ENCODE measurements around the gene MLST8. TPM values are rescaled to one million over a fixed set of nuclear protein-coding genes. Genes with fewer than 3 reads are reported as not detected.
A peak's percentile ranks its signal among the peaks of the same experiment; 100 is the strongest.
"Not testable (repeated sequence)": the region's sequence is repeated elsewhere in the genome, so short reads cannot be mapped to it uniquely, and the experiment has no call there.

Gene MLST8
- total RNA-seq, 2 donors from 2014 or later: 28.2 to 31.4 TPM

DNA sequence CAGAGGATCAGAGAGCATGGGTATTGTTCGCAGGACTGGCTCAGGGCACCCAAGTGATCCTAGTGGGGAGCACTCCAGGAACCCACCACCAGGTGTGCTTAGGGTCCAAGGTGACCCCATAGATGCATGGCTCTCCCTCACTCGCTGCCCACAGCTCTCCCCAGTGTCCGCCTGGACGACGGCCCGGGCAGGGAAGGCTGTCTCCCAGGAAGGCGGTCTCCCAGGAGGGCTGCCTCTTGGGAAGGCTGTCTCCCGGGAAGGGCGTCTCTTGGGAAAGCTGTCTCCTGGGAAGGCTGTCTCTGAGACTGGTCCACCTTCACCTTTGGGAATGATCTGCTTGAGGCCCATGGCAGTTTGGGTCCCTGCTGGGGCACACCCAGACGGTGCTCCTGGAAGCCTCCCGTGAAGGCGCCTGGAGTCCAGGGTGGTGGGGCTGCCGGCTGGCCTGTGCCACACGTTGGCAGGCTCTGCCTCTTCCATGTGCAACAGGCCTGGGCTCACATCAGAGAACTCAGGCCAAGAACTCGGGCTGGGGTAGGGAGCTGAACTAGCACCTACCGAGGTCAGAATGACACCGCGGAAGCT, 41.1 kb downstream of the MLST8 start:
- no peak overlapping the region for H3K4me3 Mint-ChIP-seq
- DNase-seq (no peak), ATAC-seq (no peak)
- H3K4me1 Mint-ChIP-seq: peaks cover 6% of the 10 kb centered on the region
- no peak overlapping the region for H3K27ac Mint-ChIP-seq
- no peaks in the 10 kb centered on the region for H3K36me3 Mint-ChIP-seq (ENCODE audit: low read depth)
- no peaks in the 10 kb centered on the region for H3K27me3 Mint-ChIP-seq
- H3K9me3 ChIP-seq (ENCODE audit: control insufficient read depth, low read length, poor library complexity, severe bottlenecking): no peaks in the 10 kb centered on the region

DNA sequence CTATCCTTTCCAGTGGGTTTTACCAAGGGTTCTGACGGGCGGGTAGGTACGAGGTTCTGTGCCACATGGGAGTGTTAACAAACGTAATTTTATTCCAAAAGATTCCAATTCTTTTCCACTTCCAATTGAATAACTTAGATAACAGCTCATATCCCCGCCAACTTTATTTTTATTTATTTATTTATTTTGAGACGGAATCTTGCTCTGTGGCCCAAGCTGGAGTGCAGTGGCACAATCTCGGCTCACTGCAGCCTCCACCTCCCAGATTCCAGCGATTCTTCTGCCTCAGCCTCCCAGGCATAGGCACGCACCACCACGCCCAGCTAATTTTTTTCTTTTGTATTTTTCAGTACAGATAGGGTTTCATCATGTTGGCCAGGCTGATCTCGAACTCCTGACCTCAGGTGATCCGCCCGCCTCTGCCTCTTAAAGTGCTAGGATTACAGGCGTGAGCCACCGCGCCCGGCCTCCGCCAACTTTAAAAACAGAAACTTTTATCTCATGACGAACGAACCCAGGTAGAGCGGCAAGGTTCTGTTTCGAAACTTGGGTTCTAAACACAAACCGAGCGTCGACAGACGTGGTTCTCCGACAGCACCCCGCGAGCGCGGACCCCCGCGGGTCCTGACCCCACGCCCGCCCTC, 45.5 kb downstream of the MLST8 start:
- Mint-ChIP-seq H3K27ac (peak overlapping the region; percentile 93), H3K4me3 (peak overlapping the region; percentile 93), H3K4me1 (peaks cover 3% of the 10 kb centered on the region), H3K36me3 (ENCODE audit: low read depth) (no peaks in the 10 kb centered on the region), H3K27me3 (no peaks in the 10 kb centered on the region)
- H3K9me3 ChIP-seq (ENCODE audit: control insufficient read depth, low read length, poor library complexity, severe bottlenecking): no peaks in the 10 kb centered on the region
- DNase-seq (peak in 2 of 3 donors; percentile 26 to 36), ATAC-seq (peak; percentile 42)

DNA sequence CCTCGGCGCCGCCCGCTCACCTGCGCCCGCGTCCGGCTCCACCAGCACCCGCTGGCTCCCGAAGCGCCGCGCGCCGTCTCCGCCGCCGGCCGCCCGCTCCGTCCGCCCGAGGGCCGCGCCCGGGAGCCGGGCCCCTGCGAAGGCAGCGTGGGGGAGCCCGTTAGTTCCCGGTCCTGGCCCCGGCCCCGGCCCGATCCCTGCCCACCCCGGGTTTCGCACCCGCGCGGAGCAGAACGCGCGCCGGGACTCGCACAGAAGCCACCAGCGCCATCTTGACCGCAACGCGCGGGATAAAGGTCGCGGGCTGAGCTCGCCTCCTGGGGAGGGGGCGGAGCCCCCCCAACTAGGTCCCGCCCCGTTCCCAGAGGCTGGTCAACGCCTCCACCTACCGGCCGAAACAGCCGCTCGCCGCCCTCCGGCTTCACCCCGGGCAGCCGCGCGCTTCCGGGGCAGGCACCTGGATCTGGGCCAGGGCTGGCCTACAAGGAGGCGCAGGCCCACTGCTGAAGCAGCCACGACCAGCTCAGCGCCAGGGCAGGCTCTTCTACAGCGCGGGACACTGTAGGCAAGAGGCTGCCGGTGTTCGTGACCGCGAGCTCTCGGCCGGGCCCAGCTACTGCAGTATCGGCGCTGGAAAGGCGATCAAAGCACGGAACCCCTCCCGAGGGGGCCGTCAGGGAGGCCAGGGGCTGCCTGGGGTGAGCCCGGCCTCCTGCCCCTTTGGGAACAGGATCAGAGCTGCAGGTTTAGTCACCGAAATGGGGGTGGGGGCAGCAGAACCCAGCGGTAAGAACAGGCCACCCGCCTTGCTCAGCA, 46.2 kb downstream of the MLST8 start, which contains the start of gene ECI1:
Gene ECI1, minus strand, starts transcription at position 292 of the 816 bp plus-strand sequence. Its CDS starts 21 bp downstream, at position 271.
- no peaks in the 10 kb centered on the region for H3K27me3 Mint-ChIP-seq
- peak; percentile 80 for ATAC-seq

DNA sequence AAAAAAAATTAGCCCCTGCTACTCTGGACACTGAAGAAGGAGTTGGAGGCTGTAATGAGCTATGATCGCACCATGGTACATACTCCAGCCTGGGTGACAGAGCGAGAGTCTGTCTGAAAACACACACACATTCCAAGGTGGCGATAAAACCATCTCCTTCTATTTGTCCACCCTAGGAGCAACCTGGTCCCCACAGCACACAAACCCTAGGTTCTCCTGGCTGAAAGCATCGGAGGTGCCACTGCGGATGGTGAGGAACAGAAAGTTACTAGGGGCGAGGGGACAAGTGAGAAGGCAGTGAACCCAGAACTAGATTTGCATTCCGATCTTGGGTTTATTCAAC, 47.5 kb downstream of the MLST8 start:
- peak overlapping the region; percentile 76 for H3K27ac Mint-ChIP-seq
- H3K4me3 Mint-ChIP-seq: no peak overlapping the region
- H3K4me1 Mint-ChIP-seq: peaks cover 3% of the 10 kb centered on the region
- DNase-seq (no peak), ATAC-seq (no peak)
- no peaks in the 10 kb centered on the region for H3K27me3 Mint-ChIP-seq
- no peaks in the 10 kb centered on the region for H3K9me3 ChIP-seq (ENCODE audit: control insufficient read depth, low read length, poor library complexity, severe bottlenecking)
- peaks cover 2% of the 10 kb centered on the region for H3K36me3 Mint-ChIP-seq (ENCODE audit: low read depth)

More for the DNA sequence above, 46.2 kb downstream of the MLST8 start, which contains the start of gene ECI1:
- peaks cover 3% of the 10 kb centered on the region for H3K4me1 Mint-ChIP-seq
- H3K36me3 Mint-ChIP-seq (ENCODE audit: low read depth): peaks cover under 1% of the 10 kb centered on the region
- H3K4me3 Mint-ChIP-seq: peak within 1 kb of the TSS; percentile 93
- peak within 1 kb of the TSS; percentile 93 for H3K27ac Mint-ChIP-seq
- DNase-seq: peak; percentile 58 to 72 (median 71)
- H3K9me3 ChIP-seq (ENCODE audit: control insufficient read depth, low read length, poor library complexity, severe bottlenecking): no peaks in the 10 kb centered on the region

DNA sequence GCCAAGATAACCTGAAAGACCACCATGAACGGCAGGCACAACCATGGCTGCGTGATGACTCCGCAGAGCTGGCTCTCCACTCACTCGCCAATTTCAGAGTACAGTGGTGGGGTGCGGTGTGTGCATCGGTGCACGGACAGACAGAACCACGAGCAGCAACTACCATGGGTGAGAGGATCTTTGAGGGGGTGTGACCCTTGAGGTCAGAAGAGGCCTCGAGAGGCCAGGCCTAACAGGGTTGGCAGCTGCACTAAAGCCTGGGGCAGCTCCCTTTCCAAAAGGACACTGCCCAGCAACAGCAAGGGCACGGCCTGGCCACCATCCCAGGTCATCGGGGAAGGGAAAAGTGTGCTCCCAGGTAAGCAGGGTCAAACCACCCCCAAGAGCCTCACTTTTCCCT, 48.0 kb downstream of the MLST8 start:
- no peak for ATAC-seq
- H3K9me3 ChIP-seq (ENCODE audit: control insufficient read depth, low read length, poor library complexity, severe bottlenecking): no peaks in the 10 kb centered on the region
- no peak for DNase-seq
- H3K4me1 Mint-ChIP-seq: peaks cover 3% of the 10 kb centered on the region
- H3K27me3 Mint-ChIP-seq: no peaks in the 10 kb centered on the region
- H3K27ac Mint-ChIP-seq: peak overlapping the region; percentile 76
- no peak overlapping the region for H3K4me3 Mint-ChIP-seq
- H3K36me3 Mint-ChIP-seq (ENCODE audit: low read depth): peaks cover 2% of the 10 kb centered on the region

DNA sequence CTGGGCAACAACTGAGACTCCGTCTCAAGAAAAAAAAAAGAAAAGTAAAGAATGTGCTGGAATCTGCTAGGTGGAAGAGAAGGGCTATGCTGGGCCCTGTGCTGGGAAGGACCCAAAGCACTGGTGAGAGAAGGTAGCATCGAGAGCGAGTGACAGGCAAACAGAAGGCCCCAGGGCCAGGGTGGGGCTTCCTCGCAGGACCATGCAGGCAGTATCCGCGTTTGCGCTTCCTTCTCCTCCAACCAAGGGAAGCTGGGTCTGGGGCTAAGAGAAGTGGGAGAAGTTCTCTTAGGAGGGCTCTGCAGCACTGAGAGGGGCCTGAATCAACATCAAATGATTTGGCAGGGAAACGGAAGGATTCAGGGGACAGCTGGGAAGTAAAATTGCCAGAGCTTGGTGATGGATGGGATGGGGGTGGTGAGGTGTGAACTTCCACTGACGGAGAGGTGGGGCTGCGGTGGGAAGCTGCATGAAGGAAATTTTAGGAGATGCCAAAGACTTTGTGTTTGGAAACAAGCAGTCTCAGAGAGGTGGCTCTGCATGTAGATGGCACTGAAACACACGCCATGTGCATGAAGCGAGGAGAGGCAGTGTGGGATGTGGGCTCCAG, 51.4 kb downstream of the MLST8 start:
- peak overlapping the region; percentile 71 for H3K27ac Mint-ChIP-seq
- DNase-seq: no peak
- H3K9me3 ChIP-seq (ENCODE audit: control insufficient read depth, low read length, poor library complexity, severe bottlenecking): no peaks in the 10 kb centered on the region
- H3K4me3 Mint-ChIP-seq: peak overlapping the region; percentile 25
- H3K36me3 Mint-ChIP-seq (ENCODE audit: low read depth): peaks cover 2% of the 10 kb centered on the region
- no peak for ATAC-seq
- no peaks in the 10 kb centered on the region for H3K27me3 Mint-ChIP-seq
- no peaks in the 10 kb centered on the region for H3K4me1 Mint-ChIP-seq

DNA sequence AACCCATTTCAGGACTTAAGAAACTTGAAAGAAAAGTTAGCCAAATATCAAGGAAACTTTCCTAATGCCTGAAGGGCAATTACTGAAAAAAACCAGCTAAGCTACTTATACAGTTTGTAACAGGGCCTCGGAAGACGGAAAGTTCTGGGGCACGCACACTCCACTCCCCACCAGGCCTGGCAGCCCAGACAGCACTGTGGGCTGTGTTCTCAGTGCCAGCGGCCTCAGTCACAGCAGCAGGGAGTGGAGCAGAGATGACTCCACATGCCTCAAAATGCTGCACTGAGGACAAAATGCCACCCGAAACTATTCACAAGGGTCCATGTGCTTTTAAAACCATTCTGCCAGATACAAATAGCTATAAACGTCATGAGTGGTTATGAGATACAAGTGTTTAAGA, 52.5 kb downstream of the MLST8 start:
- Mint-ChIP-seq H3K4me3 (no peak overlapping the region), H3K36me3 (ENCODE audit: low read depth) (peaks cover 7% of the 10 kb centered on the region), H3K27ac (no peak overlapping the region), H3K27me3 (no peaks in the 10 kb centered on the region), H3K4me1 (peaks cover 2% of the 10 kb centered on the region)
- DNase-seq (no peak), ATAC-seq (no peak)
- H3K9me3 ChIP-seq (ENCODE audit: control insufficient read depth, low read length, poor library complexity, severe bottlenecking): no peaks in the 10 kb centered on the region

DNA sequence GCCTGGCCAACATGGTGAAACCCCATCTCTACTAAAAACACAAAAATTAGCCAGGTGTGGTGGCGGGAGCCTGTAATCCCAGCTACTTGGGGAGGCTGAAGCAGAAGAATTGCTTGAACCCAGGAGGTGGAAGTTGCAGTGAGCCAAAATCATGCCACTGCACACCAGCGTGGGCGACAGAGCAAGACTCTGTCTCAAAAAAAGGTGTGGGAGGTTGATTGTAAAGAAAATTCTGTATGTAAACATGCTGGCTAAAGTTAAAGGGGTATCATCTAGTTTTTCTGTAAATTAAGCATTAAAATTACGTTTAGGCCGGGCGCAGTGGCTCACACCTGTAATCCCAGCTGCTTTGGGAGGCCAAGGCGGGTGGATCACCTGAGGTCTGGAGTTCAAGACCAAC, 53.3 kb downstream of the MLST8 start:
- not testable (repeated sequence) for H3K9me3 ChIP-seq (ENCODE audit: control insufficient read depth, low read length, poor library complexity, severe bottlenecking); DNase-seq; ATAC-seq; H3K4me3 Mint-ChIP-seq; H3K27me3 Mint-ChIP-seq; H3K36me3 Mint-ChIP-seq (ENCODE audit: low read depth); H3K27ac Mint-ChIP-seq; H3K4me1 Mint-ChIP-seq

Other genes with a start within 250 kb of the MLST8 start
- gene NDUFB10, start 245.9 kb upstream of the MLST8 start, total RNA-seq: 10 to 100 TPM; 57.7 to 58.1 TPM
- gene RPS2, start 240.6 kb upstream of the MLST8 start, total RNA-seq: 1,000 to 10,000 TPM; 3,200 to 3,361 TPM
- gene RNF151, start 238.6 kb upstream of the MLST8 start, total RNA-seq: not detected
- gene TBL3, start 233.4 kb upstream of the MLST8 start, total RNA-seq: 10 to 100 TPM; 19.5 to 20.8 TPM
- under 1 TPM; 0.40 to 0.78 TPM for gene NOXO1, start 224.0 kb upstream of the MLST8 start, total RNA-seq
- gene GFER, start 221.3 kb upstream of the MLST8 start, total RNA-seq: 10 to 100 TPM; 16.2 to 22.1 TPM
- gene SYNGR3, start 215.5 kb upstream of the MLST8 start, total RNA-seq: 1 to 10 TPM; 7.3 to 8.1 TPM
- gene ZNF598, start 195.6 kb upstream of the MLST8 start, total RNA-seq: 10 to 100 TPM; 45.2 to 46.7 TPM
- gene NPW, start 185.7 kb upstream of the MLST8 start, total RNA-seq: 1 to 10 TPM in 1 of 2 donors, not detected in 1; 2.0 TPM
- gene NHERF2, start 178.6 kb upstream of the MLST8 start, total RNA-seq: 1 to 10 TPM; 2.2 to 3.9 TPM
- gene NTHL1, start 157.6 kb upstream of the MLST8 start, total RNA-seq: 1 to 10 TPM; 6.7 to 6.8 TPM
- gene TSC2, start 157.5 kb upstream of the MLST8 start, total RNA-seq: 100 to 1,000 TPM; 123 TPM
- 10 to 100 TPM; 86.6 to 88.9 TPM for gene PKD1, start 69.6 kb upstream of the MLST8 start, total RNA-seq
- under 1 TPM; 0.21 to 0.57 TPM for gene RAB26, start 56.8 kb upstream of the MLST8 start, total RNA-seq
- gene TRAF7, start 49.7 kb upstream of the MLST8 start, total RNA-seq: 10 to 100 TPM; 32.4 to 35.0 TPM
- gene CASKIN1, start 8.8 kb upstream of the MLST8 start, total RNA-seq: under 1 TPM in 1 of 2 donors, not detected in 1; 0.05 TPM
- 1 to 10 TPM; 2.6 to 4.0 TPM for gene BRICD5, start 5.4 kb downstream of the MLST8 start, total RNA-seq
- 1 to 10 TPM; 7.8 to 9.2 TPM for gene PGP, start 9.4 kb downstream of the MLST8 start, total RNA-seq
- gene E4F1, start 18.1 kb downstream of the MLST8 start, total RNA-seq: 10 to 100 TPM; 32.0 to 33.6 TPM
- gene DNASE1L2, start 31.0 kb downstream of the MLST8 start, total RNA-seq: under 1 TPM; 0.37 to 0.42 TPM
- gene ECI1, start 46.1 kb downstream of the MLST8 start, total RNA-seq: 10 to 100 TPM; 15.2 TPM
- gene RNPS1, start 62.7 kb downstream of the MLST8 start, total RNA-seq: 100 to 1,000 TPM; 204 to 224 TPM
- 10 to 100 TPM in 1 of 2 donors, 1 to 10 TPM in 1; 8.3 to 10.5 TPM for gene ABCA3, start 135.3 kb downstream of the MLST8 start, total RNA-seq
- gene CCNF, start 224.0 kb downstream of the MLST8 start, total RNA-seq: 1 to 10 TPM; 2.9 to 3.3 TPM